ENCODE data around the gene TTL.

The TTL gene

GRCh38 chr2:112584891-112585250 lies 102.9 kb downstream of the TTL start:
- no peak for DNase-seq

- no peak for DNase-seq
Measured at GRCh38 chr2:112585400-112585799, 103.4 kb downstream of the TTL start.

- no peak for DNase-seq
Measured at GRCh38 chr2:112585873-112586464, 104.0 kb downstream of the TTL start.

GRCh38 chr2:112588611-112589045 lies 106.7 kb downstream of the TTL start:
- peak; percentile 76 for DNase-seq

Data from DMS53 (cell line).